ENCODE results near the gene NTRK2.

GRCh38 chr9:84698323-84698722 is 28.8 kb downstream of the NTRK2 start:
- TF ChIP-seq POLR2A (IDR thresholded peaks at IDR 0.05; ENCODE audit: low read depth, low read length), result no peak
- no peak for TF ChIP-seq POLR2AphosphoS5 (IDR thresholded peaks at IDR 0.05; ENCODE audit: low read depth, low read length)

Measured in GM12892 (cell line).